ENCODE measurements around the gene GATA1. TPM values are rescaled to one million over a fixed set of nuclear protein-coding genes. Genes with fewer than 3 reads are reported as not detected.
"Not testable (repeated sequence)": the region's sequence is repeated elsewhere in the genome, so short reads cannot be mapped to it uniquely, and the experiment has no call there.

The GATA1 gene
- total RNA-seq, 1 experiment from 2014 or later = not detected

DNA sequence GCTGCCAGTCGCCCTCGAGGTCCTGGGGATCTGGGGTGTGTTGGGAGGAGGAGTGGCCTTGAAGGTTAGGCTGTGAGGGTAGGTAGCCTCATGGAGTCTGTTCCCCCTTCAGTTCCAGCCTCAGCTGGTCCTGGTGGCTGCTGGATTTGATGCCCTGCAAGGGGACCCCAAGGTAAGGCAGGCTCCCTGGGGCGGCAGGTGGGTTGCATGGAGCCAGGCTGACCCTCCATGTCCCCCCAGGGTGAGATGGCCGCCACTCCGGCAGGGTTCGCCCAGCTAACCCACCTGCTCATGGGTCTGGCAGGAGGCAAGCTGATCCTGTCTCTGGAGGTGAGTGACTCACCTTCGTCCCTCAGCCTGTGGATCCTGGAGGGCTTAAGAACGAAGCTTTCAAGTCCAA lies 28.3 kb downstream of the GATA1 start:
- no peak for DNase-seq (ENCODE audit: low read depth)

GRCh38 chrX:48815266-48815665 lies 28.9 kb downstream of the GATA1 start:
- no peak for DNase-seq (ENCODE audit: low read depth)

- DNase-seq (ENCODE audit: low read depth) = no peak
Measured at GRCh38 chrX:48816014-48816810, 29.8 kb downstream of the GATA1 start.

DNA sequence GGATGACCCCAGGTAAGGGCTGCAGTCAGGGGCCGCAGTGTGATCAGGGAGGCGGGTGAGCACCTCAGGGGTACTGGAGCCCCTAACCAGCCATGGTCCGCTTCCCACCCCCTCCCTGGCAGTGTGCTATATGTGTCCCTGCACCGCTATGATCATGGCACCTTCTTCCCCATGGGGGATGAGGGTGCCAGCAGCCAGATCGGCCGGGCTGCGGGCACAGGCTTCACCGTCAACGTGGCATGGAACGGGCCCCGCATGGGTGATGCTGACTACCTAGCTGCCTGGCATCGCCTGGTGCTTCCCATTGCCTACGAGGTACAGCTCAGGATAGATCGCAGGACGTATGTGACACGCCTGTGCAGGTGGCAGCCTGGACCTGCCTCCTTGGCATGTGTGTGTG lies 31.7 kb downstream of the GATA1 start:
- DNase-seq (ENCODE audit: low read depth) = no peak

DNA sequence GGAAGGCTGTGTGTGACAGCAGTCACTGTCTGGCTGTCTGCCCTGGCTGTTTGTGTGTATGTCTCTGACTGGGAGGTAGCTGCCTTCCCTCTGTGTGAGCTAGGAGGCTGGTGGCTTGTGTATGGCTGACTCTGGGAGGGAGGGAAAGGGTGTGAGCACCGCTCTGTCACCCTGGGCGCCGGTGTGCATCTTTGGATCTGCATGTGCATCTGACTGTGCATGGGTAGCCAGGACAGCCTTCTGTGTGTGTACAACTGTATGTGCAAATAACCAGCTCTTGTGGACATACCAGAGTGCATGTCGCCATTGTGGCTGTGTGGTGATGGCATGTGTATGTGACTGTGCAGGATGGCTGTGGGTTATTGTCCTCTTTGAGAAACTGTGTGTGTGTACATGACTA lies 32.5 kb downstream of the GATA1 start:
- no peak for DNase-seq (ENCODE audit: low read depth)

DNA sequence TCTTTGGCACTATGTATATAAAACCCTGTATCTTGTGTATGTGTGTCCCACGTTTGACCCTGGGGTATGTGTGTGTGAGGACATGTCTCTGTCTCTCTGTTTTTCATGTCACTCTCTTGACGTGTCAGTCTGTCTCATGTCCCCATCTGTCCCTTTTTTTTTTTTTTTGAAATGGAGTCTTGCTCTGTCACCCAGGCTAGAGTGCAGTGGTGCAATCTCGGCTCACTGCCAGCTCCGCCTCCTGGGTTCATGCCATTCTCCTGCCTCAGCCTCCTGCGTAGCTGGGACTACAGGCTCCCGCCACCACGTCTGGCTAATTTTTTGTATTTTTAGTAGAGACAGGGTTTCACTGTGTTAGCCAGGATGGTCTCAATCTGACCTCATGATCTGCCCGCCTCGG lies 33.0 kb downstream of the GATA1 start:
- not testable (repeated sequence) for DNase-seq (ENCODE audit: low read depth)

GRCh38 chrX:48823053-48823452 lies 36.7 kb downstream of the GATA1 start:
- no peak for DNase-seq (ENCODE audit: low read depth)

DNA sequence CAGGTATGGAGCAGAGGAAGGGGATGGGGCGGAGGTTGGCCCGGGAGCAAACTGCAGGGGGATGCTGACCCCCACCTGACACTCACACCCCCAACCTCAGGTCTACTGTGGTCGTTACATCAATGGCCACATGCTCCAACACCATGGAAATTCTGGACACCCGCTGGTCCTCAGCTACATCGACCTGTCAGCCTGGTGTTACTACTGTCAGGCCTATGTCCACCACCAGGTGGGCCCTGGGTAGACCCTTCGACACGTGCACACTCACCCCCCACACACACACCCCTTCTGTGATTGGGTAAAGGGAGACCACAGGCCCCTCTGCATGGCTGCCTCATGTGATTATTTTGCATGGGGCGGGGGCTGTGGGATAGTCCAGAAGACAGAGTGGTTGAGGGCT lies 37.7 kb downstream of the GATA1 start:
- no peak for DNase-seq (ENCODE audit: low read depth)

GRCh38 chrX:48826135-48826875 lies 39.9 kb downstream of the GATA1 start, which contains the start of gene ERAS:
ERAS (plus strand) TSS chrX:48826513; CDS start chrX:48829124, 2,611 bp downstream.
- DNase-seq (ENCODE audit: low read depth) = no peak

DNA sequence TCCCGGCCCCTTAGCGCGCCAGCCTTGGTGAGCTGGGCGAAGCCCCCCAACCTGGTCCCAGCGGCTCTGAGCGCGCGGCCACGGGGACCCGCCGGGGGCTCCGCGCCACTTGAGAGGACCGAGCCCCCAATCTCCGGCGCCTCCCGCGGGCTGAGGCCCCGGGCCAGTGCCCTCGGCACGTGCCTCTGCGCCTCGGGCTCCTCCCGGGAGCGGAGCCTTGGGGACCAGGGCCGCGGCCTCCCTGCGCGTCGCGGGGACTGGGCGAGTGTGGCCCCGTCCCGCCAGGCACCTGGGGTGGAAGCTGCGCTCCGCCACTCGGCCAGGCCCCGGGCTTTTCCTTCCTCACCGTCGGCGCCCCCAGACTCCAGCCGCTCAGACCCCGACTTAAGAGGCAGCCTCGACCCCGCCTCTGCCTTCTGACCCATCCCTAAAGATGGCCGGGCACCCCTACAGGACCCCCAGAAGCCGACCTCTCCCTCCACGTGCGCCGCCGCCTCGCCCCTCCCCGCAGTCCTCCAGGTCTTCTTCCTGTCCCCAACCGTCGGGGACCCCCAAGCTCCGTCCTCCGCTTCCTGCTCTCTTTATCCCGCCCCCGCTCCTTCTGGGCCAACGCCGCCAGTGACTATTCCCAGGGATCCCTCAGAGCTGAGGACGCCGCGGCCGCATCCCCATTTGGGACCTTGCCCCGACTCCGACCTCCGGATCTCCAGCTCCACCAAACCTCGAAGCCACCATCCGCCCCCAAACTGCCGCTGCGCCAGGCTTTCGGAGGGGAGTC lies 40.7 kb downstream of the GATA1 start:
- DNase-seq (ENCODE audit: low read depth) = no peak

GRCh38 chrX:48827654-48827968 lies 41.2 kb downstream of the GATA1 start:
- no peak for DNase-seq (ENCODE audit: low read depth)

DNA sequence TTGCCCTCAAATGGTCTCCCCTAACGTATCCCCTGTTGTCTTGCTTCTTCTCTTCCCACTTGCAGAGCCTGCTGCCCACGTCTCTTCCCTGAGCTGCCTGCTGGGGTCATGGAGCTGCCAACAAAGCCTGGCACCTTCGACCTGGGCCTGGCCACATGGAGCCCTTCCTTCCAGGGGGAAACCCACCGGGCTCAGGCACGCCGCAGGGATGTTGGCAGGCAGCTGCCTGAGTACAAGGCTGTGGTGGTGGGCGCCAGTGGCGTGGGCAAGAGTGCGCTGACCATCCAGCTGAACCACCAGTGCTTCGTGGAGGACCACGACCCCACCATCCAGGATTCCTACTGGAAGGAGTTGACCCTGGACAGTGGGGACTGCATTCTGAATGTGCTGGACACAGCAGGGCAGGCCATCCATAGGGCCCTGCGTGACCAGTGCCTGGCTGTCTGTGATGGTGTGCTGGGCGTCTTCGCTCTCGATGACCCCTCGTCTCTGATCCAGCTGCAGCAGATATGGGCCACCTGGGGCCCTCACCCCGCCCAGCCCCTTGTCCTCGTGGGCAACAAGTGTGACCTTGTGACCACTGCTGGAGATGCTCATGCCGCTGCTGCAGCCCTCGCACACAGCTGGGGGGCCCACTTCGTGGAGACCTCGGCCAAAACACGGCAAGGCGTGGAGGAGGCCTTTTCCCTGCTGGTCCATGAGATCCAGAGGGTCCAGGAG lies 42.8 kb downstream of the GATA1 start:
- DNase-seq (ENCODE audit: low read depth) = no peak

DNA sequence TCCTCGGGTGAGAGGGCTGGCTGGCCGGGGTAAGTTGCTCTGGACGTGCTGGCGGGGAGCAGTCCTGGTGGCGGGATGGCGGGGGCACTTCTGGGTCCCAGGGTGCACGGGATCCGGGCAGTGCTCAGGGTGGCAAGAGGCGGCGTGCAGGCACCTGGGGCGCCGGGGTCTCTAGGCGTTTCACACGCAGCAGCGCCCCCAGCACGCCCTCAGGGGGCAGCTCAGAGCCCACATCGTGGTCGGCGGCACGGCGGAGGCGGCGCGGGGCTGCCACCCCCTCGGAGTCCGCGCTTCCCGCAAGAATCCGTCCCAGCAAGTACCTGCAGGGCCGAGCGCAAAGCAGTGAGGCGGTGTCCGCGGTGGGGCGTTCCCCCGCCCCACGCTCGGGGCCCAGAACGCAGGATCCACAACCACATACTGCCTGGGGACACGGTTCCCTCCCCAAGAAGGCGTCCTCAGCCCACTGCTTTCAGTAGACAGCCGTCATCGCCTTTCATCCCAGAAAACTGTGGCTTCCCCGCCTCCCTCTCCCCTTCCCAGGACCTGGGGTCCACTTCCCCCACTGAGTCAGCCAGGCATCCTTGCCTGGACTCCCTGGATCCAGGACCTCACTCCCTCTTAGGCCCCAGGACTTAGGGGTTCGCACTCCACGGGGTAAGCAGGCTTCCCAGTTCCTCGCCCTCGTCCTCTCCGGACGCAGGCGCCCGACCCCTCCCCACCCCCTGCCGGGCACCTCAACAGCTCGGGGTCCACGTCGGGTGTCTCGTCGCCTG lies 44.9 kb downstream of the GATA1 start:
- no peak for DNase-seq (ENCODE audit: low read depth)

DNA sequence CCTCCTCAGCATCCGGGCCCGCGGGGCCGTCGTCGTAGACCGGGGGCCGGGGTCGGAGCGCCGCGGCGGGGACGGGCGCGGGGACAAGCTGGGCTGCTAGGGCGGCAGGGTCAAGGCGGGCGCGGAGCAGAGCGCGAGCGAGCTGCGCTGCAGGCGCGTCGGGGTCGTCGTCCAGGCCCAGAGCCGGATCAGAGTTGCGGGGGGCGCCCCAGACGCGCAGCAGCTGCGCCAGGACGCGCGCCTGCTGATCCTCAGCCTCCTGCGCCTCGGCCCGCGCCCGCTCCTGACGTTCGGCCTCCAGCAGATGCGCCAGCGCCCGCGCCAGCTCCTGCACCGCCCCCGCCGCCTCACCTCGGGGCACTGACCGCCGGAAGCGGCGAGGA lies 45.5 kb downstream of the GATA1 start:
- DNase-seq (ENCODE audit: low read depth) = peak; percentile 3

- peak; percentile 6 for DNase-seq (ENCODE audit: low read depth)
Measured at GRCh38 chrX:48833542-48834138, 47.2 kb downstream of the GATA1 start.

GRCh38 chrX:48834383-48834709 lies 48.0 kb downstream of the GATA1 start:
- DNase-seq (ENCODE audit: low read depth) = no peak

GRCh38 chrX:48835524-48836329 lies 49.3 kb downstream of the GATA1 start, which contains the start of gene PCSK1N:
PCSK1N (minus strand) TSS chrX:48835610; CDS start chrX:48835532, 78 bp downstream.
- DNase-seq (ENCODE audit: low read depth) = no peak

DNA sequence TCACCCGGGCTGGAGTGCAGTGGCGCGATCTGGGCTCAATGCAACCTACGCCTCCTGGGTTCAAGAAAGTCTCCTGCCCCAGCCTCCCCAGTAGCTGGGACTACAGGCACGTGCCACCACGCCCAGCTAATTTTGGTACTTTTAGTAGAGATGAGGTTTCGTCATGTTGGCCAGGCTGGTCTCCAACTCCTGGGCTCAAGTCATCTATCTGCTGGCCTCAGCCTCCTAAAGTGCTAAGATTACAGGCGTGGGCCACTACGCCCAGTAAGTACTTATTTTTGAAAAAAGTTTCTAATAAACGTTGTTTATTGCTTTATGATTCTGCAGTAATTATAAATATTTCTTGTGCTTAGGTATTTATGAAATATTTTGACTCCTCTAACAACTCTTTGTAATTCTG lies 53.3 kb downstream of the GATA1 start:
- DNase-seq (ENCODE audit: low read depth) = no peak

Measured in RPMI7951 (cell line).